GM12891 (cell line): ENCODE results near the gene SMARCD2.

Experiments used
- POLR2A ChIP-seq: IDR thresholded peaks from 2 replicates; pipeline ENCODE4 v1.6.1; 2011; ENCODE audit warnings: low read depth, low read length, control low read depth
- POLR2AphosphoS5 ChIP-seq: IDR thresholded peaks from 2 replicates; pipeline ENCODE4 v1.6.1; 2011; ENCODE audit warnings: low read depth, low read length, control low read depth
- SPI1 ChIP-seq: IDR thresholded peaks from 2 replicates; pipeline ENCODE4 v1.6.1; 2011; ENCODE audit warnings: low read depth, low read length, control low read depth
- TAF1 ChIP-seq: IDR thresholded peaks from 2 replicates; pipeline ENCODE4 v1.6.1; 2011; ENCODE audit warnings: low read depth, low read length, control low read depth

GRCh38 chr17:63786117-63786516 is 56.4 kb downstream of the SMARCD2 start:
- no peak for TF ChIP-seq POLR2AphosphoS5
- TF ChIP-seq POLR2A = no peak
- no peak for TF ChIP-seq TAF1
- no peak for TF ChIP-seq SPI1
